Right atrium auricular region (tissue), 2 donors: ENCODE data around the gene GMDS. TPM values are rescaled to one million over a fixed set of nuclear protein-coding genes. Genes with fewer than 3 reads are reported as not detected.

ENCODE experiments used
- DNase-seq: peaks from one replicate; pipeline ENCODE4 v3.0.0-alpha.2; 2019; ENCODE audit warnings: low spot score
- H3K27ac ChIP-seq, 2 donors: fragments of 200-600 bp; sonication (generic); 1 replicate in 1 of 2; 2 replicates in 1 of 2; pipeline ENCODE4 v1.5.1; 2016 to 2019
- H3K27me3 ChIP-seq, 2 donors: fragments of 200-600 bp; sonication (generic); one replicate each; pipeline versions ENCODE4 v1.5.1 to v1.6.0; 2017 to 2019
- H3K36me3 ChIP-seq: fragments of 200-600 bp; sonication (generic); one replicate; pipeline ENCODE4 v1.5.1; 2016
- H3K4me1 ChIP-seq, 2 donors: fragments of 200-600 bp; sonication (generic); one replicate each; pipeline versions ENCODE4 v1.5.1 to v1.6.0; 2017 to 2019
- H3K4me3 ChIP-seq, 2 donors: fragments of 200-600 bp; sonication (generic); 1 replicate in 1 of 2; 2 replicates in 1 of 2; pipeline ENCODE4 v1.5.1; 2017 to 2019; ENCODE audit warnings: mild to moderate bottlenecking in 1 of 2, moderate library complexity in 1 of 2
- H3K9me3 ChIP-seq, 2 donors: fragments of 200-600 bp; sonication (generic); one replicate each; pipeline ENCODE4 v1.5.1; 2019
- total RNA-seq, 2 donors: library from RNA; depleted of rRNA; stranded (reverse); fragments of >200 nt; gene quantifications; one replicate each; pipeline ENCODE4 v1.1.0, GENCODE V29; 2016
- TF ChIP-seq, protein P1 (sequence below), 2 donors: fragments of 200-600 bp; sonication (generic); IDR thresholded peaks; one replicate each; pipeline ENCODE4 v1.5.1; 2019; ENCODE audit warnings: antibody characterized with exemption in 2 of 2

Gene GMDS
- total RNA-seq, 2 donors from 2014 or later: 11.1 to 11.8 TPM

DNA sequence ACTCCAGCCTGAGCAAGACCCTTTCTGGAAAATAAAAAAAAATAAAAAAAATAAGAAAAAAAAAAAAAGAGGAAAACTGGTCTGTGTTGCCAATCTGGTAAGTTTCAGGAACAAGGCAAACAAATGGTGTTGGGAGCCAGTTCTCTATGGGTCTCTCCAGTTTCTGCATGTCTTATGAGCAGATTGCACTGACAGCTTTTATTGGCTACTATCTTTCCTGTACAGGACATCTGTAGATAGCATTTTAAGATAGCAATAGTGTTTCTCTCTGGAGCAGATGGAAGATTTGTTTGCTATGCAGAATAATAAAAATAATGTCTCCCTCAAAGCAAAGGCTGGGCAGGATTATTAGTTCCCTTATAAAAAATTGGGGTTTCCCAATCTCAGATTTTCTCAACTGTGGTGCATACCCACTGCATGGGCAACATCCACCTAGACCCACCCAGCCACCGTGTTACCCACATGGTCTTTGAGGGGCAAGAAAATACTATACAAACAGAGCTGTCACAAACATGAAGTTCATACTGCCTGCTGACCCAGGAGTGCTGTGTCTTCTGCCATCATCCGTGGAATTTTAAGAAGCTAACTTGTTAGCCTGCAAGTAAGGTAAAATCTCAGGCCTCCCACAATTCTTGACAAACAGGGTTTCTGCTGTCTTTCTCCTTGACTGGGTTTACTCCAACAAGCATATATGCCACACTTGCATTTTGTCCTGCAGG lies 9.5 kb downstream of the GMDS start:
- Histone ChIP-seq H3K36me3 (no peaks in the 10 kb centered on the region), H3K4me1 (no peaks in the 10 kb centered on the region), H3K4me3 (no peak overlapping the region), H3K27ac (no peak overlapping the region), H3K9me3 (no peaks in the 10 kb centered on the region), H3K27me3 (no peaks in the 10 kb centered on the region)
- no peak for DNase-seq
- TF ChIP-seq, protein P1, sequence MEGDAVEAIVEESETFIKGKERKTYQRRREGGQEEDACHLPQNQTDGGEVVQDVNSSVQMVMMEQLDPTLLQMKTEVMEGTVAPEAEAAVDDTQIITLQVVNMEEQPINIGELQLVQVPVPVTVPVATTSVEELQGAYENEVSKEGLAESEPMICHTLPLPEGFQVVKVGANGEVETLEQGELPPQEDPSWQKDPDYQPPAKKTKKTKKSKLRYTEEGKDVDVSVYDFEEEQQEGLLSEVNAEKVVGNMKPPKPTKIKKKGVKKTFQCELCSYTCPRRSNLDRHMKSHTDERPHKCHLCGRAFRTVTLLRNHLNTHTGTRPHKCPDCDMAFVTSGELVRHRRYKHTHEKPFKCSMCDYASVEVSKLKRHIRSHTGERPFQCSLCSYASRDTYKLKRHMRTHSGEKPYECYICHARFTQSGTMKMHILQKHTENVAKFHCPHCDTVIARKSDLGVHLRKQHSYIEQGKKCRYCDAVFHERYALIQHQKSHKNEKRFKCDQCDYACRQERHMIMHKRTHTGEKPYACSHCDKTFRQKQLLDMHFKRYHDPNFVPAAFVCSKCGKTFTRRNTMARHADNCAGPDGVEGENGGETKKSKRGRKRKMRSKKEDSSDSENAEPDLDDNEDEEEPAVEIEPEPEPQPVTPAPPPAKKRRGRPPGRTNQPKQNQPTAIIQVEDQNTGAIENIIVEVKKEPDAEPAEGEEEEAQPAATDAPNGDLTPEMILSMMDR (IDR thresholded peaks at IDR 0.05): no peak

DNA sequence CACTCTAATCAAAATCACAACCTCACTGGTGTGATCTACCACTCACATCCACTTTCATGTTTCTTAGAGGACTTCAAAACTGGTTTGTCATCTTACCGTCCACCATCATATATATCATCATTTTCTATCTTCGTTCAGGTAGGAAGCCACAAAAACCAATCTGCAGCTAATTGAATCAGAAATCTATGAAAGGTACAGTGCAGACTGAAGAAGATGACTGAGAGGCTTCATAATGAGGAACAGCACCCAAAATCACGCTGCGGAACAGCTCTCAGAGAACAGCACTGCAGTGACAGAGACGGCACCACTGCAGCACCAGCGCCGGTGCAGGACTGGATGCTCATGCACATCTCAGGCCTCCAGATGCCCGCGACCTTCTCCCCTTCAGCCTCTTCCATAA lies 13.0 kb downstream of the GMDS start:
- Histone ChIP-seq H3K4me1 (no peaks in the 10 kb centered on the region), H3K27me3 (no peaks in the 10 kb centered on the region), H3K36me3 (no peaks in the 10 kb centered on the region), H3K9me3 (no peaks in the 10 kb centered on the region), H3K27ac (no peak overlapping the region), H3K4me3 (no peak overlapping the region)
- DNase-seq: no peak
- TF ChIP-seq, protein P1 (IDR thresholded peaks at IDR 0.05): no peak

DNA sequence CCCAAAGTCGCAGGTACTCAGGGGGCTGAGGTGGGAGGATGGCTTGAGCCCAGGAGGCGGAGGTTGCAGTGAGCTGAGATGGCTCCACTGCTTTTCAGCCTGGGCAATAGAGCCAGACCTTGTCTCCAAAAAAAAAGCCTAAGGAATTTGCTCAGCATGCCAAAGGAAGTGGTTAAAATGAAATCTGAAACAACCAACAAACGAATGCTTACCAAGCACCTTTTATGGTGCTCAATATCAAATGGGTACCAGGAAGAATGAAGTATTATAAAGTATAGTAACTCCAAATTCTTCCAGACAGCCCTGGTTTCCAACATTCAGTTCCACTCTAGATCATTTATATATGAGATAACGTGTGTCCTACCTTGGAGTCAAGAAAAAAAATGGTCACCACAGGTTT lies 14.0 kb downstream of the GMDS start:
- H3K27me3 ChIP-seq: no peaks in the 10 kb centered on the region
- H3K36me3 ChIP-seq: no peaks in the 10 kb centered on the region
- DNase-seq: no peak
- H3K27ac ChIP-seq: no peak overlapping the region
- H3K4me1 ChIP-seq: no peaks in the 10 kb centered on the region
- H3K4me3 ChIP-seq: no peak overlapping the region
- TF ChIP-seq, protein P1 (IDR thresholded peaks at IDR 0.05): no peak
- no peaks in the 10 kb centered on the region for H3K9me3 ChIP-seq

GRCh38 chr6:2230659-2231277 lies 14.6 kb downstream of the GMDS start:
- Histone ChIP-seq H3K27ac (no peak overlapping the region), H3K27me3 (no peaks in the 10 kb centered on the region), H3K9me3 (no peaks in the 10 kb centered on the region), H3K36me3 (no peaks in the 10 kb centered on the region), H3K4me3 (no peak overlapping the region), H3K4me1 (no peaks in the 10 kb centered on the region)
- TF ChIP-seq, protein P1 (IDR thresholded peaks at IDR 0.05): no peak
- DNase-seq: no peak

DNA sequence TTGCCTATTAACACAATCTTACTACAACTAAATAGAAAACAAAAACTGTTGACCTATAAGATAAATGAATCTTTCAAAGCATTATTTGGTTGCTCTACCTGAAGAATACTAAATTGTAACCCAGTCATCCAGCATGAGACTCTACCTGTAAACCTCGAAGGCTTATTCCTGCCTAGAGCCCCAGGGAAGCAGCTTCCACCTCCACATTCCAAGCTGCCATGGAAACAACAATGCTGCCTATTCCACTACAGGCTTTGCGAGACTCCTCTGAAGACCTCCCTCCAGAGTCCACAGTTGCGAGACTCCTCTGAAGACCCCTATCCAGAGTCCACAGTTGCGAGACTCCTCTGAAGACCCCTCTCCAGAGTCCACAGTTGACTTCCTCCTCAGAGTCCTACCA lies 15.7 kb downstream of the GMDS start:
- DNase-seq: no peak
- no peak overlapping the region for H3K27ac ChIP-seq
- TF ChIP-seq, protein P1 (IDR thresholded peaks at IDR 0.05): no peak
- H3K4me1 ChIP-seq: no peaks in the 10 kb centered on the region
- no peaks in the 10 kb centered on the region for H3K9me3 ChIP-seq
- no peak overlapping the region for H3K4me3 ChIP-seq
- no peaks in the 10 kb centered on the region for H3K36me3 ChIP-seq
- no peaks in the 10 kb centered on the region for H3K27me3 ChIP-seq
